Measurements from ENCODE around the gene EOMES. TPM values are rescaled to one million over a fixed set of nuclear protein-coding genes. Genes with fewer than 3 reads are reported as not detected.

Gene EOMES
- total and polyA plus RNA-seq, 2 of the 8 experiments (the other 6 are each of a cell fraction or from before 2014, with no cell fraction given) = 0.09 to 0.47 TPM

DNA sequence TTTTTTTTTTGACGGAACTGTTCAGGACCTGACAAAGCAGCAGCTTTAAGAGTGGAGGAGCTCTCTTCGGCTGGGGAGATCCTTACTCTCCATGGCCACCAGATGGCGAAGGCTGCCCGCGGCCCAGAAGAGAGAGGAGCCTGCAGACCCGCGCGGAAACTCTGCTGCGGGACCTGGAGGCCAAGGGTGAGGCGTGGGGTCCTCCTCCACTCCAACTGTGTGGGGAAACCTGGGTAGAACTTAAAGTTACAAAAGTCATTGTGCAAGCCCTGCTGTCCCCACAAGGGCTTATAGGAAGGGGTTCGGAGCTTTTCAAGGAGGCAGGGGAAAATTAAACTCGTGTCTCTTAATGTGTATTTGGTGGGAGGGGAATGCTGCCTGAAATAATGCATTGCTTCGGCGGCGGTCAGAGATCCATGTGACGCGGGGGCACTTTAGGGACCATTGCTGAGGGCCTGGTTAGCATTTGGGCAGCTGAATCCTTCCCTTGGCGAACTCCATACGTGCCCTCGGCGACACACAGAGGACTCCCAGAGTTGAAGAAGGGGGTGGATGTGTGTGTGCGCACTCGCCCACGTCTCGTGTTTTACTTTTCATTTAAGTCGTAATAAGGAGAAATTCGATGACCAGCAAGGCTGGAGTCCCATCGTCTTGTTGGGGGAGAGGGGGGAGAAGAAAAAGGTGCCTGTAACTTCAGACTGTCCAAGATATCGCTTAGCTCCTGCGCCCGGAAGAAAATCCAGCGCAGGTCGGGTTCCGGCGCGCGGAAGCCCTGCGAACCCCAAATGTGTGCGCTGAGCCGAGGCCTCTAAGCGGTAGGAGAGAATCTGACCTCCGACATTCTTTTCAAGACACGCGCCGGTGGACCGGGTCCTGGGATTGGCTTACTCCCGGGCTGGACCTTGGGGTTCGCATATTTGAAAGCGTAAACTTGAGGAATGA lies 9.7 kb downstream of the EOMES start (continued):
- TF ChIP-seq CBX5 (IDR thresholded peaks at IDR 0.05; ENCODE audit: low read depth, low read length) (no peak), POLR2A (IDR thresholded peaks at IDR 0.05; ENCODE audit: control extremely low read depth in 1 of 2, low read depth in 2 of 2, low read length in 2 of 2) (no peak), MAFK (IDR thresholded peaks at IDR 0.05; ENCODE audit: low read depth, low read length) (no peak), NRF1 (IDR thresholded peaks at IDR 0.05; ENCODE audit: low read depth, low read length) (no peak), YY1 (IDR thresholded peaks at IDR 0.05; ENCODE audit: low read depth, low read length) (0 out of 2 replicates have a peak, but pooled peaks have one; percentile 28), NANOG (IDR thresholded peaks at IDR 0.05; ENCODE audit: insufficient read depth, low read depth, low read length, poor library complexity, severe bottlenecking) (no peak), ASH2L (IDR thresholded peaks at IDR 0.05; ENCODE audit: low read length) (no peak), CEBPB (IDR thresholded peaks at IDR 0.05; ENCODE audit: low read depth, low read length) (no peak), SIRT6 (IDR thresholded peaks at IDR 0.05; ENCODE audit: low read length) (no peak), KDM4A (IDR thresholded peaks at IDR 0.05; ENCODE audit: low read depth, low read length, severe bottlenecking) (no peak), ZNF274 (IDR thresholded peaks at IDR 0.05; ENCODE audit: borderline replicate concordance, extremely low read depth, low read length) (no peak), PHF8 (conservative IDR thresholded peaks at IDR 0.05; ENCODE audit: low read depth, low read length) (no peak), BCL11A (IDR thresholded peaks at IDR 0.05; ENCODE audit: low read depth in 2 of 2, low read length in 2 of 2) (no peak), CREB1 (IDR thresholded peaks at IDR 0.05) (no peak), KDM1A (IDR thresholded peaks at IDR 0.05; ENCODE audit: borderline replicate concordance, low read length) (no peak), TAF1 (IDR thresholded peaks at IDR 0.05; ENCODE audit: low read depth, low read length) (no peak), TCF12 (IDR thresholded peaks at IDR 0.05; ENCODE audit: low read depth, low read length) (no peak), SAP30 (IDR thresholded peaks at IDR 0.05; ENCODE audit: insufficient read depth, insufficient replicate concordance, low read length) (no peak), CHD2 (IDR thresholded peaks at IDR 0.05; ENCODE audit: low read length) (no peak), RXRA (IDR thresholded peaks at IDR 0.05; ENCODE audit: insufficient read depth, low read depth, low read length) (no peak), HDAC6 (IDR thresholded peaks at IDR 0.05; ENCODE audit: low read depth, low read length) (no peak), RBBP5 (IDR thresholded peaks at IDR 0.05; ENCODE audit: borderline replicate concordance, low read depth, low read length) (no peak)
- TF ChIP-seq, protein P1, sequence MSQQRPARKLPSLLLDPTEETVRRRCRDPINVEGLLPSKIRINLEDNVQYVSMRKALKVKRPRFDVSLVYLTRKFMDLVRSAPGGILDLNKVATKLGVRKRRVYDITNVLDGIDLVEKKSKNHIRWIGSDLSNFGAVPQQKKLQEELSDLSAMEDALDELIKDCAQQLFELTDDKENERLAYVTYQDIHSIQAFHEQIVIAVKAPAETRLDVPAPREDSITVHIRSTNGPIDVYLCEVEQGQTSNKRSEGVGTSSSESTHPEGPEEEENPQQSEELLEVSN (IDR thresholded peaks at IDR 0.05) = no peak
- TF ChIP-seq, protein P2, sequence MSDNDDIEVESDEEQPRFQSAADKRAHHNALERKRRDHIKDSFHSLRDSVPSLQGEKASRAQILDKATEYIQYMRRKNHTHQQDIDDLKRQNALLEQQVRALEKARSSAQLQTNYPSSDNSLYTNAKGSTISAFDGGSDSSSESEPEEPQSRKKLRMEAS (IDR thresholded peaks at IDR 0.05) = no peak; the same call in 1 of the 2 replicates

Data from H1 (cell line).